Mammary epithelial cell (primary cell): ENCODE measurements around the gene GATA1.

ENCODE experiments used
- EZH2 ChIP-seq: IDR thresholded peaks from 2 replicates; pipeline ENCODE4 v1.6.1; 2012; ENCODE audit warnings: low read length, inconsistent platforms, borderline replicate concordance
- TF ChIP-seq, protein P1 (sequence below), 2 donors: IDR thresholded peaks in 1 of 2; conservative IDR thresholded peaks in 1 of 2; 2 replicates each; pipeline ENCODE4 v1.5.1; 2011 to 2012; ENCODE audit warnings: inconsistent platforms in 2 of 2, low read length in 2 of 2, mild to moderate bottlenecking in 2 of 2, control low read depth in 1 of 2, low read depth in 1 of 2; ENCODE audit not compliant: insufficient read depth in 1 of 2; ENCODE audit errors: extremely low read depth in 1 of 2

DNA sequence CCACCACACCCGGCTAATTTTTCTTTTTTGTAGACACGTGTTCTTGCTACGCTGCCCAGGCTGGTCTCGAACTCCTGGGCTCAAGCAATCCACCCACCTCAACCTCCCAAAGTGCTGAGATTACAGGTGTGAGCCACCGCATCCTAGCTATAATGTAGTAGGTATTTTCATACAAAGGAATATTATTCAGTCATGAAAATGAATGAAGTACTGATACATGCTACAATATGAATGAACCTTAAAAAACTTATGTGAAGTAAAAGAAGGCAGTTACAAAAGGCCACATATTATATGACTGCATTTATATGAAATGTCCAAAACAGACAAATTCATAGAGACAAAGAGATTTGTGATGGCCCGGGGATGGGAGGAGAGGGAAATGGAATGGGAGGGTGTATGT lies 4.7 kb upstream of the GATA1 start:
- TF ChIP-seq, protein P1, sequence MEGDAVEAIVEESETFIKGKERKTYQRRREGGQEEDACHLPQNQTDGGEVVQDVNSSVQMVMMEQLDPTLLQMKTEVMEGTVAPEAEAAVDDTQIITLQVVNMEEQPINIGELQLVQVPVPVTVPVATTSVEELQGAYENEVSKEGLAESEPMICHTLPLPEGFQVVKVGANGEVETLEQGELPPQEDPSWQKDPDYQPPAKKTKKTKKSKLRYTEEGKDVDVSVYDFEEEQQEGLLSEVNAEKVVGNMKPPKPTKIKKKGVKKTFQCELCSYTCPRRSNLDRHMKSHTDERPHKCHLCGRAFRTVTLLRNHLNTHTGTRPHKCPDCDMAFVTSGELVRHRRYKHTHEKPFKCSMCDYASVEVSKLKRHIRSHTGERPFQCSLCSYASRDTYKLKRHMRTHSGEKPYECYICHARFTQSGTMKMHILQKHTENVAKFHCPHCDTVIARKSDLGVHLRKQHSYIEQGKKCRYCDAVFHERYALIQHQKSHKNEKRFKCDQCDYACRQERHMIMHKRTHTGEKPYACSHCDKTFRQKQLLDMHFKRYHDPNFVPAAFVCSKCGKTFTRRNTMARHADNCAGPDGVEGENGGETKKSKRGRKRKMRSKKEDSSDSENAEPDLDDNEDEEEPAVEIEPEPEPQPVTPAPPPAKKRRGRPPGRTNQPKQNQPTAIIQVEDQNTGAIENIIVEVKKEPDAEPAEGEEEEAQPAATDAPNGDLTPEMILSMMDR (conservative IDR thresholded peaks at IDR 0.05 in 1 of 2, IDR thresholded peaks at IDR 0.05 in 1 of 2; ENCODE audit: extremely low read depth in 1 of 2, insufficient read depth in 1 of 2, low read depth in 1 of 2, low read length in 2 of 2): no peak
- no peak for TF ChIP-seq EZH2
